Panc1 (cell line): ENCODE data around the gene NELFE. TPM values are rescaled to one million over a fixed set of nuclear protein-coding genes. Genes with fewer than 3 reads are reported as not detected.

ENCODE experiments used
- ATAC-seq: fragments of 200-7000 bp; cut with Tn5 transposase; 2 replicates; pipeline ENCODE4 v1.9.1; 2020; ENCODE audit warnings: mild to moderate bottlenecking, moderate library complexity
- BruUV-seq: library from RNA; stranded (reverse); fragments of 400-500 nt; replicated peaks from 2 replicates; lab custom pipeline; 2021; lab: Mats Ljungman, UMichigan
- CTCF ChIA-PET: fragments of 300-600 bp; sonication (Branson Sonifier 250); formaldehyde crosslinking; loops from one replicate; lab custom pipeline; 2022; ENCODE audit warnings: antibody characterized with exemption; lab: Charles Lee
- POLR2A ChIA-PET: fragments of 300-600 bp; sonication (Branson Sonifier 250); formaldehyde crosslinking; loops from one replicate; lab custom pipeline; 2022; ENCODE audit warnings: antibody characterized with exemption; lab: Charles Lee
- DNase-seq: peaks from one replicate; pipeline ENCODE4 v3.0.0-alpha.2; 2010; ENCODE audit warnings: low read depth, low spot score
- H3K27ac ChIP-seq: 2 replicates; pipeline ENCODE4 v1.5.1; 2011; ENCODE audit warnings: mild to moderate bottlenecking, low read length, inconsistent platforms
- H3K27me3 ChIP-seq: fragments of 200-500 bp; sonication (Bioruptor generic); 2 replicates; pipeline ENCODE4 v1.6.0; 2014; ENCODE audit warnings: low read length, inconsistent platforms; ENCODE audit not compliant: control insufficient read depth, insufficient read depth
- H3K36me3 ChIP-seq: fragments of 200-500 bp; sonication (Bioruptor generic); 2 replicates; pipeline ENCODE4 v1.5.1; 2014; ENCODE audit warnings: inconsistent platforms, mild to moderate bottlenecking, low read length, moderate library complexity; ENCODE audit not compliant: control insufficient read depth, insufficient read depth
- H3K4me1 ChIP-seq: 2 replicates; pipeline ENCODE4 v1.5.1; 2011; ENCODE audit warnings: inconsistent platforms, mild to moderate bottlenecking, low read length, moderate library complexity; ENCODE audit not compliant: control insufficient read depth, insufficient read depth
- H3K4me3 ChIP-seq, 2 experiments: 2 replicates each; pipeline ENCODE4 v1.5.1; 2011 to 2012; ENCODE audit warnings: low read depth in 2 of 2, low read length in 2 of 2, mild to moderate bottlenecking in 2 of 2, inconsistent platforms in 1 of 2, moderate library complexity in 1 of 2
- H3K9me3 ChIP-seq: fragments of 200-500 bp; sonication (Bioruptor generic); 2 replicates; pipeline ENCODE4 v1.5.1; 2014; ENCODE audit warnings: low read depth, mild to moderate bottlenecking, inconsistent platforms, low read length, moderate library complexity; ENCODE audit not compliant: control insufficient read depth, insufficient read depth
- CTCF ChIP-seq: fragments of 450-650 bp; IDR thresholded peaks from 2 replicates; pipeline ENCODE4 v1.5.1; 2017; ENCODE audit warnings: mild to moderate bottlenecking
- POLR2AphosphoS5 ChIP-seq: IDR thresholded peaks from 2 replicates; pipeline ENCODE4 v1.6.1; 2012; ENCODE audit warnings: mild to moderate bottlenecking, low read depth, low read length, moderate library complexity
- REST ChIP-seq, 2 experiments: IDR thresholded peaks; 2 replicates each; pipeline ENCODE4 v1.6.1; 2011 to 2012; ENCODE audit warnings: low read depth in 2 of 2, control low read depth in 1 of 2, low read length in 1 of 2, mild to moderate bottlenecking in 1 of 2, moderate library complexity in 1 of 2; ENCODE audit not compliant: insufficient read depth in 1 of 2
- SIN3A ChIP-seq: IDR thresholded peaks from 2 replicates; pipeline ENCODE4 v1.6.1; 2012; ENCODE audit warnings: low read depth, mild to moderate bottlenecking, low read length, moderate library complexity, borderline replicate concordance; ENCODE audit not compliant: insufficient read depth
- TCF7L2 ChIP-seq: IDR thresholded peaks from 2 replicates; pipeline ENCODE4 v1.6.1; 2011; ENCODE audit warnings: mild to moderate bottlenecking, low read depth, low read length, inconsistent platforms
- in situ Hi-C: cut with HindIII; loops from 2 replicates; pipeline ENCODE4 v1.10.0; 2016; ENCODE audit warnings: low sequenced_read_pairs, low pct_unique_long_range_greater_than_20kb
- intact Hi-C: fragments of 100-400 bp; cut with micrococcal nuclease; formaldehyde crosslinking; loops from one replicate; pipeline ENCODE4 v1.10.0; 2022; ENCODE audit not compliant: unreplicated experiment
- total RNA-seq: library from RNA; stranded (reverse); gene quantifications from one replicate; pipeline ENCODE4 v1.2.1, GENCODE V29; 2021; ENCODE audit not compliant: unreplicated experiment

The NELFE gene
- total RNA-seq, 1 experiment from 2014 or later, result 94.9 TPM

DNA sequence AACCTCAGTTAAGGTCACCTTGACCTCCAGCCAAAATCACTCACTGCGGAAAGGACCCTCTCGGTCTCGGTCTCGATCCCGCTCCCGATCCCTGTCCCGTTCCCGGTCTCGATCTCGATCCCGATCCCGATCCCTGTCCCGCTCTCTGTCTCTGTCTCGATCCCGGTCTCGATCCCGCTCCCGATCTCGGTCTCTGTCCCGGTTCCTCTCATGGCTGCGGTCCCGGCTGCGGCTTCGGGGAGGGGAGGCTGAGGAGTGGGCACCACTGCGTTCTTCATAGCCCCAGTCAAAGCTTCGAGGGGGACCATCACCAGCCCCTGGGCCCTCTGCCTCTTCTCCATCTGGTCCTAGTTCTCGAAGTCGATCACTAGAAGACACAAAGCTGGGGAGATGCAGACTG lies 4.3 kb downstream of the NELFE start:
- intact Hi-C loops (no loop called here), in situ Hi-C loops (no loop called here)
- ATAC-seq (no peak), DNase-seq (no peak)
- no peaks in the 10 kb centered on the region for H3K9me3 ChIP-seq
- ChIA-PET POLR2A (no interaction called here), CTCF (no interaction called here)
- BruUV-seq, result TSS peak; percentile 12
- H3K4me3 ChIP-seq, result no peak overlapping the region
- peaks cover 27% of the 10 kb centered on the region for H3K36me3 ChIP-seq
- no peak overlapping the region for H3K27ac ChIP-seq
- H3K27me3 ChIP-seq, result no peaks in the 10 kb centered on the region
- TF ChIP-seq CTCF (no peak), POLR2AphosphoS5 (no peak), REST (IDR thresholded peaks at IDR 0.05; ENCODE audit: insufficient read depth in 1 of 2, low read depth in 2 of 2, low read length in 1 of 2) (no peak), TCF7L2 (no peak), SIN3A (no peak)
- H3K4me1 ChIP-seq, result peaks cover 11% of the 10 kb centered on the region

- Histone ChIP-seq H3K9me3 (no peaks in the 10 kb centered on the region), H3K4me1 (peaks cover 6% of the 10 kb centered on the region), H3K27me3 (no peaks in the 10 kb centered on the region), H3K36me3 (peaks cover 20% of the 10 kb centered on the region), H3K27ac (no peak overlapping the region), H3K4me3 (no peak overlapping the region)
- BruUV-seq, result no TSS peak
- DNase-seq (no peak), ATAC-seq (no peak; the same call in 1 of the 2 replicates)
- in situ Hi-C loops, result no loop called here
- ChIA-PET POLR2A (no interaction called here), CTCF (interaction anchor here (0.8 to 1.6 kb wide), 3 partner anchors 29 to 180 kb away, joined by 3 to 5 read pairs (median 4); no protein-coding TSS in a partner anchor)
- TF ChIP-seq SIN3A (no peak), REST (IDR thresholded peaks at IDR 0.05; ENCODE audit: insufficient read depth in 1 of 2, low read depth in 2 of 2, low read length in 1 of 2) (no peak), TCF7L2 (no peak), CTCF (no peak), POLR2AphosphoS5 (no peak)
- intact Hi-C loops, result no loop called here
Observed at GRCh38 chr6:31952890-31953289, 5.9 kb downstream of the NELFE start.
